ENCODE measurements around the gene ATXN7L1.

ATXN7L1 gene

DNA sequence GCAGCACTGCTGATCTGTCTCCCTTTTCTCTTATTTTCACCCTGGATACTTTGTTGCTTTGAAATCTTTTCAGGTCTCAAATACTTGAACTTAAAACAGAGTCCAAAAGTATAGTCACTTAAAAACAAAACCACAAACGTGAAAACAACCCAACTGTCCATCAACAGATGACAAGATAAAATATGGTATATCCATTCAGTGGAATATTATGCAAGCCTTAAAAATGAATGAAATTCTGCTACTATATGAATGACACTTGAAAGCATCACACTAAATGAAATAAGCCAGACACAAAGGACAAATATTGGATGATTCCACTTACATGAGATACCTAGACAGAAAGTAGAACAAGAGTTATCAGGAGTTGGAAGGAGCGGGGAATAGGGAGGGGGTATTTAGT lies 250.4 kb downstream of the ATXN7L1 start:
- Histone ChIP-seq H3K27ac (ENCODE audit: low read depth in 2 of 2, low read length in 2 of 2) (no peak overlapping the region), H3K4me1 (ENCODE audit: control insufficient read depth in 2 of 2, insufficient read depth in 2 of 2, low read length in 2 of 2) (no peaks in the 10 kb centered on the region), H3K36me3 (ENCODE audit: control insufficient read depth in 2 of 2, insufficient read depth in 2 of 2, low read length in 2 of 2) (peaks cover 20 to 23% of the 10 kb centered on the region in 2 donors), H3K4me3 (ENCODE audit: low read length in 2 of 2) (no peak overlapping the region), H3K9me3 (ENCODE audit: control insufficient read depth in 2 of 2, low read length in 2 of 2) (no peaks in the 10 kb centered on the region), H3K9ac (ENCODE audit: low read depth in 1 of 2, low read length in 2 of 2) (no peak overlapping the region), H3K27me3 (ENCODE audit: control insufficient read depth in 2 of 2, insufficient read depth in 2 of 2, low read length in 2 of 2) (no peaks in the 10 kb centered on the region)

DNA sequence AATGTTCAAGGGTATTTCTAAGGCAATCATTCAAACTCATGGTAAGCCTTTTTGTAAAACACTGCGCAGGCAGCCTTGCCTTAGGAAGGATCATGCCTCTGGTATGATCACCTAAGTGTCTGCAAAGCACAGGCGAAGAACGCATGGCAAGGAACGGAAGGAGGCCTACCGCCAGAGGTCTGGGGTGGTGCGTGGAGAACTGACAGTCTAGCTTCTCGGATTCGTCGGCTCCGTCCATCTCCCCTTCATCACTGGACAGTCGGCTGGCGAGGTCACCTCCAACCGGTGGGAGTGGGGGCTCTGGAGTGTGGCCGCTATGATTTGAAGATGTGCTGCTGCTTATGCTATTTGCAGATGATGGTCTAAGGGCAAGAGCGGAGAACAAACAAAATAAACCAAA lies 252.5 kb downstream of the ATXN7L1 start:
- H3K9me3 ChIP-seq (ENCODE audit: control insufficient read depth in 2 of 2, low read length in 2 of 2) = no peaks in the 10 kb centered on the region
- no peaks in the 10 kb centered on the region for H3K27me3 ChIP-seq (ENCODE audit: control insufficient read depth in 2 of 2, insufficient read depth in 2 of 2, low read length in 2 of 2)
- no peaks in the 10 kb centered on the region for H3K4me1 ChIP-seq (ENCODE audit: control insufficient read depth in 2 of 2, insufficient read depth in 2 of 2, low read length in 2 of 2)
- H3K4me3 ChIP-seq (ENCODE audit: low read length in 2 of 2) = no peak overlapping the region
- no peak overlapping the region for H3K27ac ChIP-seq (ENCODE audit: low read depth in 2 of 2, low read length in 2 of 2)
- peaks cover 14 to 26% of the 10 kb centered on the region in 2 donors for H3K36me3 ChIP-seq (ENCODE audit: control insufficient read depth in 2 of 2, insufficient read depth in 2 of 2, low read length in 2 of 2)
- H3K9ac ChIP-seq (ENCODE audit: low read depth in 1 of 2, low read length in 2 of 2) = no peak overlapping the region

DNA sequence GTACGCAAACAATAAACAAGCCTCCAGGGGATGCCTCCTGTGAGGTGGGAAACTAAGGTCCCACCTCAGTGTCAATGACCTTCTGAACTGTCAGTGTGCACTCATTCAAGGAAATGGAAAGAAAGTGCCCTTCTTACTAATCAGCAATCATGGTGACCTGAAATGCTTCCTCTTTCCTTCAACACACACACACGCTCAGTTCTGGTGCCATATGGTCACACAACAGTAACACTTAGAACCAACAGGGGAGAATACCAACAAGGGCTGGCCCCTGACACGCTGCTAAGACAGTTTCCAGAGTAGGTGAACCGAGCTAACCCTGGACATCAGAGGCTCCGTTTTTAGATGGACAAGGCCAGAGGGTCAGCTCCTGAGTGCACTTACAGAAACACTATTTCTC lies 253.0 kb downstream of the ATXN7L1 start:
- peaks cover 14 to 31% of the 10 kb centered on the region in 2 donors for H3K36me3 ChIP-seq (ENCODE audit: control insufficient read depth in 2 of 2, insufficient read depth in 2 of 2, low read length in 2 of 2)

DNA sequence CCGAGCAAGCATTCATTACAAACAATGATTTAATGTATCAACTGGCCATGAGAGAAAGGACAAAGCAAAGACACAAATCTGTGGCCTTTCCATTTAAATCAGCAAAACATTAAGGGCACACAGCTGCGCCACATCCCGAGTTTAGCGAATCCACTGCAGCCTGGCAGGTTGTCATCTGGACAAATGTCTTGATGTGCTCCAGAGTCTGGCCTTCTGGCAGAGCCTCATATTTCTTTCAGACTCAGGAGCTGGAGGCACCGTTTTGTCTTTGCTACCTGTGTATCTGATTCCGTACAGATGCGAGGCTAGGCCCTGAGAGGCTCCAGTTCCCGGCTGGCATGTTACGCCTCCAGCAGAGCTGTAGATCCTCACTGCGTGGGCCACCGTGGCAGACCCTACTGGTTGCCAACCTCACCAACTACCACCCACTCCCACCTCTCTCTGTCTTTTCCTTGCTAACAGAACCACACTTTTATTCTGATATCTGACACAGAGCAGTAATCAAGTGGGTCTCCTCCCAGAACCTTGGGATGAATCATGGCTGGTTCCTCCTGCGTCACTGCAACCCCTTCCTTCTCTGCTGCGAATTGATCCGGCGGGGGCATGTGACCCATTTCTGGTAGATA lies 254.2 kb downstream of the ATXN7L1 start:
- H3K27me3 ChIP-seq (ENCODE audit: control insufficient read depth in 2 of 2, insufficient read depth in 2 of 2, low read length in 2 of 2) = no peaks in the 10 kb centered on the region
- no peak overlapping the region for H3K27ac ChIP-seq (ENCODE audit: low read depth in 2 of 2, low read length in 2 of 2)
- peaks cover 20 to 35% of the 10 kb centered on the region in 2 donors for H3K36me3 ChIP-seq (ENCODE audit: control insufficient read depth in 2 of 2, insufficient read depth in 2 of 2, low read length in 2 of 2)
- no peak overlapping the region for H3K9ac ChIP-seq (ENCODE audit: low read depth in 1 of 2, low read length in 2 of 2)
- H3K4me1 ChIP-seq (ENCODE audit: control insufficient read depth in 2 of 2, insufficient read depth in 2 of 2, low read length in 2 of 2) = no peaks in the 10 kb centered on the region
- H3K4me3 ChIP-seq (ENCODE audit: low read length in 2 of 2) = no peak overlapping the region
- H3K9me3 ChIP-seq (ENCODE audit: control insufficient read depth in 2 of 2, low read length in 2 of 2) = no peaks in the 10 kb centered on the region

More for the DNA sequence above, 253.0 kb downstream of the ATXN7L1 start:
- Histone ChIP-seq H3K27ac (ENCODE audit: low read depth in 2 of 2, low read length in 2 of 2) (no peak overlapping the region), H3K4me1 (ENCODE audit: control insufficient read depth in 2 of 2, insufficient read depth in 2 of 2, low read length in 2 of 2) (no peaks in the 10 kb centered on the region), H3K4me3 (ENCODE audit: low read length in 2 of 2) (no peak overlapping the region), H3K9ac (ENCODE audit: low read depth in 1 of 2, low read length in 2 of 2) (no peak overlapping the region), H3K9me3 (ENCODE audit: control insufficient read depth in 2 of 2, low read length in 2 of 2) (no peaks in the 10 kb centered on the region), H3K27me3 (ENCODE audit: control insufficient read depth in 2 of 2, insufficient read depth in 2 of 2, low read length in 2 of 2) (no peaks in the 10 kb centered on the region)

DNA sequence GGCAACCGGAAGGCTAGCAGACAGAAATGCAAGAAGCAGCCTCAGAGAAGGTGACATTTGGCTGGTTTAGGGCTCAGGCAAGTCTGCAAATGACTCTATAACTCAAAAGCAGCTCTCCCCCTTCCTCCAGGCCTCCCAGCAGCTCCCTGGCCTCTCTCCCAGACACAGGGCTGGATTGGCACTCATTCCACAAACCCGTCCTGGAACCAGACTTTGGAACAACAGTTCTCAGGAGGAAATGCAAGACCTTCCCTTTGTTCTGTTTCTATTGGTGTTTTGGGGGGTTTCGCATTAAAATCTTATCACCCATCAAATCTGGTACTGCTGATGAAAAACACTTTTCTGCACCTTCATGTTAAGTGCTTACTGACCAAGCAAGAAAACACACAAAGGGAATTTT lies 254.8 kb downstream of the ATXN7L1 start:
- H3K9me3 ChIP-seq (ENCODE audit: control insufficient read depth in 2 of 2, low read length in 2 of 2) = no peaks in the 10 kb centered on the region
- no peaks in the 10 kb centered on the region for H3K27me3 ChIP-seq (ENCODE audit: control insufficient read depth in 2 of 2, insufficient read depth in 2 of 2, low read length in 2 of 2)
- no peak overlapping the region for H3K27ac ChIP-seq (ENCODE audit: low read depth in 2 of 2, low read length in 2 of 2)
- H3K4me1 ChIP-seq (ENCODE audit: control insufficient read depth in 2 of 2, insufficient read depth in 2 of 2, low read length in 2 of 2) = no peaks in the 10 kb centered on the region
- H3K36me3 ChIP-seq (ENCODE audit: control insufficient read depth in 2 of 2, insufficient read depth in 2 of 2, low read length in 2 of 2) = peaks cover 20 to 34% of the 10 kb centered on the region in 2 donors
- no peak overlapping the region for H3K4me3 ChIP-seq (ENCODE audit: low read length in 2 of 2)
- H3K9ac ChIP-seq (ENCODE audit: low read depth in 1 of 2, low read length in 2 of 2) = no peak overlapping the region

DNA sequence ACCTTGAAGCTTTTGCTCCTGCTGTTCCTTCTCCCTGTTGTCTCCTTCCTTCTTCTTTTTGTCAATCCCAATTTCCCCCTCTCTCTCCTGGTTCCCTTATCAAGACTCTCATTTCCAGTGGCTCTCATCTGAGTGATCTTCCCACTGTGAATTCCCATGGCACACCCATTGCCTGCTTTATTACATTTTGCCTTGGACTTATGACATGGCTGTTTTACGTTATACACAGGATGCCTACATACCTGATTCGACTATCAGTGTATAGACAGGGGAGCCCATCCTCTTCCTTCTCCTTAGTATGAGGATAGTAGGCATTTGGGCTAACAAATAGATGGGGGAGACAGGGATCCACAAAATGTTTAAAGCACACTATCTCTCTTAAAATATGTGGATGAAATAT lies 255.2 kb downstream of the ATXN7L1 start:
- Histone ChIP-seq H3K4me3 (ENCODE audit: low read length in 2 of 2) (no peak overlapping the region), H3K27me3 (ENCODE audit: control insufficient read depth in 2 of 2, insufficient read depth in 2 of 2, low read length in 2 of 2) (no peaks in the 10 kb centered on the region), H3K27ac (ENCODE audit: low read depth in 2 of 2, low read length in 2 of 2) (no peak overlapping the region), H3K9me3 (ENCODE audit: control insufficient read depth in 2 of 2, low read length in 2 of 2) (no peaks in the 10 kb centered on the region), H3K36me3 (ENCODE audit: control insufficient read depth in 2 of 2, insufficient read depth in 2 of 2, low read length in 2 of 2) (peaks cover 25 to 31% of the 10 kb centered on the region in 2 donors), H3K4me1 (ENCODE audit: control insufficient read depth in 2 of 2, insufficient read depth in 2 of 2, low read length in 2 of 2) (no peaks in the 10 kb centered on the region), H3K9ac (ENCODE audit: low read depth in 1 of 2, low read length in 2 of 2) (no peak overlapping the region)

DNA sequence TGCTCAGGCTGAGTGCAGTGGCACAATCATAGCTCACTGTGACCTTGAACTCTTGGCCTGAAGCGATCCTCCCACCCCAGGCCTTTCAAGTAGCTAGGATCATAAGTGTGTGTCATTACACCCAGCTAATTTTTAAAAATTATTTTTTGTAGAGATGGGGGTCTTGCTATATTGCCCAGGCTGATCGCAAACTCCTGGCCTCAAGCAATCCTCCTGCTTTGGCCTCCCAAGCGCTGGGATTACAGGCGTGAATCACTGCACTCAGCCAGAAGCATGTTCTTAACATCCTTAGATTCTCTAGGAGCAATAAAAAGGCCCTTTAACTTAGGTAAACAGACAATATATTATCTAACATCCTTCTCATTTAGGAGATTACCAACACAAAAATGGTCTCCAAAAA lies 256.8 kb downstream of the ATXN7L1 start:
- H3K9me3 ChIP-seq (ENCODE audit: control insufficient read depth in 2 of 2, low read length in 2 of 2) = no peaks in the 10 kb centered on the region
- H3K4me1 ChIP-seq (ENCODE audit: control insufficient read depth in 2 of 2, insufficient read depth in 2 of 2, low read length in 2 of 2) = no peaks in the 10 kb centered on the region
- no peak overlapping the region for H3K4me3 ChIP-seq (ENCODE audit: low read length in 2 of 2)
- no peak overlapping the region for H3K9ac ChIP-seq (ENCODE audit: low read depth in 1 of 2, low read length in 2 of 2)
- peaks cover 29 to 37% of the 10 kb centered on the region in 2 donors for H3K36me3 ChIP-seq (ENCODE audit: control insufficient read depth in 2 of 2, insufficient read depth in 2 of 2, low read length in 2 of 2)
- H3K27me3 ChIP-seq (ENCODE audit: control insufficient read depth in 2 of 2, insufficient read depth in 2 of 2, low read length in 2 of 2) = no peaks in the 10 kb centered on the region
- no peak overlapping the region for H3K27ac ChIP-seq (ENCODE audit: low read depth in 2 of 2, low read length in 2 of 2)

DNA sequence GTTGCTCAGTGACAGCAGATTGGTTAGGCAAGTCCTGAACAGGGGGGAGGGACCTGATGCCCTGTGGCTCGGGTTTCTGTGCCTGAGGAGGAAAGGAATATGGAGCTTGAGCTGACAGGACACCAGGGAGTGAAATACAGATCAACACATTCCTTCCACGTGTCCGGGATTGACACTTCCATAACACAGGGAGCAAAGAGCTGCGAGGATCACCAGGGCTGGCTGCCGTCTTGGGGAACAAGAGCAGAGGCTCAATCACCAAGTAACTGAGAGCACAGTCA lies 258.4 kb downstream of the ATXN7L1 start:
- Histone ChIP-seq H3K4me1 (ENCODE audit: control insufficient read depth in 2 of 2, insufficient read depth in 2 of 2, low read length in 2 of 2) (no peaks in the 10 kb centered on the region), H3K4me3 (ENCODE audit: low read length in 2 of 2) (no peak overlapping the region), H3K36me3 (ENCODE audit: control insufficient read depth in 2 of 2, insufficient read depth in 2 of 2, low read length in 2 of 2) (peaks cover 26 to 29% of the 10 kb centered on the region in 2 donors), H3K9ac (ENCODE audit: low read depth in 1 of 2, low read length in 2 of 2) (no peak overlapping the region), H3K27ac (ENCODE audit: low read depth in 2 of 2, low read length in 2 of 2) (no peak overlapping the region), H3K9me3 (ENCODE audit: control insufficient read depth in 2 of 2, low read length in 2 of 2) (no peaks in the 10 kb centered on the region), H3K27me3 (ENCODE audit: control insufficient read depth in 2 of 2, insufficient read depth in 2 of 2, low read length in 2 of 2) (no peaks in the 10 kb centered on the region)

DNA sequence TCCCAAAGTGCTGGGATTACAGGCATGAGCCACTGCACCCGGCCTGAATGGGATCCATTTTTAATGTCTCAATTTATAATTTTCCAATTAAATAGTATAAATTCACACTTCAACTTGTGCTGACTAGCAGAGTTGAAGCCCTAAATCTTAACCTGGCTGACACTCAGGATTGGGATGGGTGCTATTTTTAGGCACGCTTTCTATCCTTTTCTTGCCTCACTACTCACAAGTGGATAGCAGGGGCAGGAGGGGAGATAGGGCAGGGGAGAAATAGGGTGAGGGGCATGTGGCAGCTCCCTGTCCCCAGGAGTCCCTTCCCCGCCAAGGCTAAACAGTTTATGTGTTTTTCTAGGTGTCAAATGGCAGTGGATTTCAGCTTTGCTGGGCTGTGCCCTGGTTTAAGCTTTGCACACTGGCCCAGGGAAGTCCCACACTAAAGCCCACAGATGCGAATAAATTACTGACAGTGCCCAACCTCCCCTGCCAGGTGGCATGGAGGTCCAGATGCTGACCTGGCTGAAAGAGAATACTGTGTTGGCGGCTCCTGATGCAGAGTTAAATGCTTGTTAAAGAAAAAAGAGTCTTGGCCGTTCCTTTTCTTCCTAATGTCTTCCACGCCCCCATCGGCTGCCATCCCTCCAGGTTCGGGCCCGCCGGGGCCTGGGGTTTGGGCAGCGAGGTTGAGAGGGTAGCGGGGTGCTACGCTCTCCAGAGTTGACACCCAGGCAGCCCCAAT lies 259.0 kb downstream of the ATXN7L1 start:
- H3K9me3 ChIP-seq (ENCODE audit: control insufficient read depth in 2 of 2, low read length in 2 of 2) = no peaks in the 10 kb centered on the region
- no peaks in the 10 kb centered on the region for H3K4me1 ChIP-seq (ENCODE audit: control insufficient read depth in 2 of 2, insufficient read depth in 2 of 2, low read length in 2 of 2)
- no peak overlapping the region for H3K4me3 ChIP-seq (ENCODE audit: low read length in 2 of 2)
- no peak overlapping the region for H3K9ac ChIP-seq (ENCODE audit: low read depth in 1 of 2, low read length in 2 of 2)
- H3K27me3 ChIP-seq (ENCODE audit: control insufficient read depth in 2 of 2, insufficient read depth in 2 of 2, low read length in 2 of 2) = no peaks in the 10 kb centered on the region
- peaks cover 23% of the 10 kb centered on the region in 2 donors for H3K36me3 ChIP-seq (ENCODE audit: control insufficient read depth in 2 of 2, insufficient read depth in 2 of 2, low read length in 2 of 2)
- no peak overlapping the region for H3K27ac ChIP-seq (ENCODE audit: low read depth in 2 of 2, low read length in 2 of 2)

DNA sequence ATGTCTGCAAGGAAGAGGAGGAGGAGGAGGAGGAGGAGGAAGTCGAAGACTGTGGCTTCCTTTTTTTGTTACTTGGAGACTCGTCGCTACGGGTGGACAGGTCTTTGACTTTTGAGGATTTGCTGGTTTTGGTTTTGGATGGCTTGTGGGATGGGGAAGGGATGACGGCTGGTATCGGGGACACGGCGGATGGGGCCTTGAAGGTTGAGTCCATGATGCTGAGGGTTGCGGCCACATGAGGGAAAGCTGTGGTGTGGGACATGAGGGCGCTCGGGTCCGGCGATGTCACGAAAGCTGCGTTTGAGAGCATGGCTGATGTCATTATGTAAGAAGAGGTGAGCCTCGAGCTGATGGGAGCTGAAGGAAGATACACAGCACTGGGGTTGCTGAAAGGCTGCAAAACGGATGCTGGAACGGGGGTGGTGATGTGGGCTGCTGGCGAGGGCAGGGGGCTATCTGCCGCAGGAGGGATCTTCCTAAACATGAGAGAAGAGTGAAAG lies 262.0 kb downstream of the ATXN7L1 start:
- no peak overlapping the region for H3K9ac ChIP-seq (ENCODE audit: low read depth in 1 of 2, low read length in 2 of 2)
- H3K27ac ChIP-seq (ENCODE audit: low read depth in 2 of 2, low read length in 2 of 2) = no peak overlapping the region
- H3K9me3 ChIP-seq (ENCODE audit: control insufficient read depth in 2 of 2, low read length in 2 of 2) = no peaks in the 10 kb centered on the region
- peaks cover 17 to 23% of the 10 kb centered on the region in 2 donors for H3K36me3 ChIP-seq (ENCODE audit: control insufficient read depth in 2 of 2, insufficient read depth in 2 of 2, low read length in 2 of 2)
- H3K27me3 ChIP-seq (ENCODE audit: control insufficient read depth in 2 of 2, insufficient read depth in 2 of 2, low read length in 2 of 2) = no peaks in the 10 kb centered on the region
- no peak overlapping the region for H3K4me3 ChIP-seq (ENCODE audit: low read length in 2 of 2)
- H3K4me1 ChIP-seq (ENCODE audit: control insufficient read depth in 2 of 2, insufficient read depth in 2 of 2, low read length in 2 of 2) = no peaks in the 10 kb centered on the region
